K562 (cell line): ENCODE measurements around the gene PCBP4.

Experiments
- ARID3A ChIP-seq: IDR thresholded peaks from 2 replicates; pipeline ENCODE4 v1.6.1; 2012; ENCODE audit warnings: low read depth, low read length, improper control_type of control experiment, borderline replicate concordance
- CBX5 ChIP-seq: IDR thresholded peaks from 2 replicates; pipeline ENCODE4 v1.6.1; 2014; ENCODE audit warnings: low read depth, borderline replicate concordance
- CC2D1A ChIP-seq: fragments of 450-650 bp; IDR thresholded peaks from 2 replicates; pipeline ENCODE4 v1.6.1; 2017; ENCODE audit warnings: mild to moderate bottlenecking
- CHD1 ChIP-seq: fragments of 200-600 bp; sonication (generic); IDR thresholded peaks from one replicate; pipeline ENCODE4 v1.6.1; 2012; ENCODE audit warnings: mild to moderate bottlenecking, moderate library complexity, low read length, inconsistent platforms
- EP400 ChIP-seq: fragments of 450-650 bp; IDR thresholded peaks from 2 replicates; pipeline ENCODE4 v1.6.1; 2017; ENCODE audit warnings: antibody characterized with exemption, mild to moderate bottlenecking, moderate library complexity
- PTRF ChIP-seq: fragments of 450-650 bp; IDR thresholded peaks from 2 replicates; pipeline ENCODE4 v1.6.1; 2016; ENCODE audit warnings: mild to moderate bottlenecking, missing genetic modification characterization, missing compliant biosample characterization
- RAD21 ChIP-seq, 2 experiments: fragments of 250-450 bp in 1 of 2; fragments of 450-650 bp in 1 of 2; sonication (Bioruptor Pico) in 1 of 2; formaldehyde crosslinking in 1 of 2; IDR thresholded peaks in 1 of 2; conservative IDR thresholded peaks in 1 of 2; 2 replicates each; pipeline versions ENCODE4 v1.4.0 to v1.8.0; 2020 to 2022; ENCODE audit warnings: mild to moderate bottlenecking in 2 of 2, moderate library complexity in 1 of 2
- SP1 ChIP-seq: sonication (generic); formaldehyde crosslinking; IDR thresholded peaks from 2 replicates; pipeline ENCODE4 v1.8.1; 2022; ENCODE audit warnings: mild to moderate bottlenecking, missing genetic modification reagents
- TOE1 ChIP-seq, 2 experiments: fragments of 450-650 bp in 1 of 2; sonication (generic) in 1 of 2; formaldehyde crosslinking in 1 of 2; IDR thresholded peaks; 2 replicates each; pipeline versions ENCODE4 v1.7.1 to v1.8.0; 2016 to 2022; ENCODE audit warnings: borderline replicate concordance in 2 of 2, mild to moderate bottlenecking in 2 of 2, antibody characterized with exemption in 1 of 2, inconsistent platforms in 1 of 2, low read depth in 1 of 2, missing genetic modification reagents in 1 of 2, moderate library complexity in 1 of 2
- UBTF ChIP-seq, 2 experiments: IDR thresholded peaks; 2 replicates each; pipeline ENCODE4 v1.6.1; 2012; ENCODE audit warnings: improper control_type of control experiment in 2 of 2, low read depth in 2 of 2, low read length in 2 of 2, borderline replicate concordance in 1 of 2
- USF2 ChIP-seq: sonication (generic); formaldehyde crosslinking; IDR thresholded peaks from 2 replicates; pipeline ENCODE4 v1.5.0; 2020; ENCODE audit warnings: missing genetic modification reagents
- ZNF408 ChIP-seq: fragments of 250-450 bp; sonication (Bioruptor Pico); IDR thresholded peaks from 2 replicates; pipeline ENCODE4 v1.4.0; 2020; ENCODE audit warnings: low read depth, mild to moderate bottlenecking, moderate library complexity

GRCh38 chr3:51948016-51948580 lies 19.2 kb downstream of the PCBP4 start:
- TF ChIP-seq ZNF408 (CRISPR knock-in tag) (no peak), RAD21 (CRISPR knock-in tag; conservative IDR thresholded peaks at IDR 0.05 in 1 of 2, IDR thresholded peaks at IDR 0.05 in 1 of 2) (no peak), EP400 (no peak), CBX5 (no peak), UBTF (IDR thresholded peaks at IDR 0.05; ENCODE audit: borderline replicate concordance in 1 of 2, low read depth in 2 of 2, low read length in 2 of 2) (no peak), PTRF (tag) (no peak), ARID3A (no peak), CC2D1A (no peak), SP1 (CRISPR knock-in tag) (no peak), TOE1 (IDR thresholded peaks at IDR 0.05; ENCODE audit: borderline replicate concordance) (no peak), TOE1 (CRISPR knock-in tag; IDR thresholded peaks at IDR 0.05; ENCODE audit: borderline replicate concordance, low read depth) (no peak), USF2 (CRISPR knock-in tag) (no peak), CHD1 (no peak)
